Fibroblast of skin of back (primary cell): ENCODE data around the gene SYNDIG1L. TPM values are rescaled to one million over a fixed set of nuclear protein-coding genes. Genes with fewer than 3 reads are reported as not detected.
"Not testable (repeated sequence)": the region's sequence is repeated elsewhere in the genome, so short reads cannot be mapped to it uniquely, and the experiment has no call there.

ENCODE experiments used
- DNase-seq: peaks from one replicate; pipeline ENCODE4 v3.0.0-alpha.2; 2013
- polyA plus RNA-seq, 2 experiments: library from polyadenylated mRNA; unstranded; fragments of 120-200 nt; gene quantifications; one replicate each; pipeline ENCODE4 v1.2.1, GENCODE V29; 2013; ENCODE audit not compliant: insufficient read length in 2 of 2

Gene SYNDIG1L
- polyA plus RNA-seq (2013, experiment 1 of 2; ENCODE audit: insufficient read length) = not detected
- polyA plus RNA-seq (2013, experiment 2 of 2; ENCODE audit: insufficient read length) = not detected

DNA sequence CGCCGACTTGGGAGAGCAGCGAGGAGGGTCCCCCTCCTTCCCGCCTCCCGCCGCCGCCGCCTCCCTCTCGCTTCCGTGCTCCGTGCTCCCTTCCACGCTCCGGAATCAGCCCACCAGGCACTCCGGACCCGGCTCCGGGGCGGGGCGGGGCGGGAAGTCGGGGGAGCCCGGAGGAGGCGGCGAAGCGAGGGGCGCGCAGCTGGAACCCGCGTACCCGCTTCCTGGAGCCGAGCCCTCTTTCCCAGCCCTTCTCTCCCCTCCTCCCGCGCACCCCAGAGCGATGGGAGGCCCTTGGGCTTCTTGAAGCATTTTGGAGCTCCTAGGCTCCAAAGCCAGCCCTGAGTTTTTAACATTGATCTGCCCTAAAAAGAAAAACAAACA lies at the start of gene SYNDIG1L:
TSS of gene SYNDIG1L (minus strand) at position 9 of the 381 bp plus-strand sequence. CDS start 16,466 bp downstream, outside the sequence.
- DNase-seq = no peak

DNA sequence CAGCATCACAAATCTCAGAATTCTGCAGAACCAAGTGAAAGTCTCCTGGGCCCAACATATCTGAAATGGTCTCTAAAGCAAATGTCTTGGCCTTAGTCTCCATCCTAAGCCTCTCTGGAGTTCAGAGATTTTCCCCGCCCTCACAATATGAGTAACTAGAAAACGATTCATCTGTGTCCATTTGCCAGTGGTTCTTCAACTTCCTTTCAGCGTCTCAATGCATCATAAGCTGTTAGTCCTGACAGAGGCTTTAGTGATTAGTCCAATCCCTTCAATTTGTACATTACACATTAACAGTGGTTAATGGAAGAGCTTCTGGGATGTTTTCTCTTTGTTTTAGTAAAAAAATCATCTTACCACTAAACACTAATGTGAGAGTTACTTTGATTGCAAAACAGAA lies 49.7 kb upstream of the SYNDIG1L start:
- peak; percentile 62 for DNase-seq

DNA sequence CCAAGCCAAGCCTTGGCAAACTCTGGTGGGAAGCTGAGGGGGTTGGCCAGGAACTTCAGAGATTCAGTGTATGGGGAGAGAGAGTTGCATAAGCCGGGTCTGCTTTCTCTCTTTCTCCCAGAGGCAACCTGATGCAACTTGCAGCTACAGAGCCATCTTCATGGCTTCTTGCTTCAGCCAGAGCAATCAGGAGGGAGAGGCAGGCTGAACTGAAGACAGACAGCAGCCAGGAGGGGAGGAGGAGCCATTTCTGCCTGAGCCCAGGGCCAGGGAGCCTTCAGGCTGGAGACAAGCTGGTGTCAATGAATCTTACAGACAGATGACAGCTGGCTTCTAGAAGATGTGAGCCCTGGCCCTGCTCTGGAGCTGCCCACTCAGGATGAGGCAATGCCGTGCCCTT lies 48.4 kb upstream of the SYNDIG1L start:
- DNase-seq = no peak

DNA sequence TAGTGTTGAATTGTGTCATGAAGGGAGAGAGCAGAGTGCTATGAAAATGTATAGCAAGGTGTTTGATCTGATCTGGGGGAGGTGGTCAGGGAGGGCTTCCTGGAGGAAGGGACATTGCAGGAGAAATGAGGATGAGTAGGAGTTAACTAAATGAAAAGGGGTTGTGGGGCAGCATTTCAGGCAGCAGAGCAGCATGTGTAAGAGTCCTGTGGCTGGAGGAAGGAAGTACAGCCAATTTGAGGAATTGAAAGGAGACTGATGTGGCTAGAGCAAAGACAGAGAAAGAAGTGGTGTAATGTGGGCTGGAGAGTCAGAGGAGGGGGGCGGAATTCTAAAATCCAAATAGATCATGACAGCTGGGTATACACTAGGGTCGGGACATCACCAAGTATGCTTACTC lies 46.6 kb upstream of the SYNDIG1L start:
- DNase-seq = no peak

DNA sequence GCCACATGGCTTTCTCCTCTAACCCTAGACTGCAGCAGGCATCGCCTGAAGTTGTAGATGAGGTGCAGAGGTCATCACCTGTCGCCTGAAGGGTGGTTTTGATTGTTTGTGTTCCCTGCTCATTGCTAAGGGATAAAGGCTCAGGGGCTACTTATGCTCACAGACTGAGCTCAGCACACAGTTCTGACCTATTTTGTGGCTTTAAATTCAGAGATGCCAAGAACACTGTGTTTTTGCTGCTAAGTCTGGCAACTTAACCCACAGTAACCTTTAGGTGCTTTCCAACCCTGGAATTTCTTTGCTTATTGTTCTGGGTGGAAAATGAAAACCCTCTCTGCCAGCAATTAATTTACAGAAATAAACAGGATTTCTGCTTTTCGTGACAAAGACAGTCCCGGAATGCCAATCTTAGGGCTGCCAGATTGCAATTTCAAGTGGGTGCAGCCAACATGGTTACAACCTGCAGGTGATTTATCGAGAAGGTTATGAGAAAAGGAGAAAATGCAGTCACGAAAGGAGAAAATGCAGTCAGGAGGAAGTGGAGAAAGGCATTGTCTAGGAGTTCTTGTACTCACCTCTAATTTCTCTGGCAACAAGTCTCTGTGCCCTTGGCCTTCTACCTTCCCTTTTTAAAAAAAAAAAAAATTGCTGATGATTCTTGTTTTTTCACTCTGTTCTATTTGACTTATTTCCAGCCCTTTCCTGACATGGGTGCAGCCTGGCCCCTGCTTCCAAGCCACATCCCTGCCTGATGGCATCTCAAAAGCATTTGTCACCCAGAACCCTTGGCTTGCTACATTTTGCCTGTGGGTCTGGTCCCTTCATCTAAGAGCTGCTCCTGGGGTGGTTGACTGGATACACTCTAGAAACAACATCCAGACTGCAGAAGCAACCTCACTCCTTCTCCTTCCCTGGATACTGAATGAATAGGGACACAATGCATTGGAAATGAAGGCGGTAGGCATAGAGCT lies 43.8 kb upstream of the SYNDIG1L start:
- no peak for DNase-seq

DNA sequence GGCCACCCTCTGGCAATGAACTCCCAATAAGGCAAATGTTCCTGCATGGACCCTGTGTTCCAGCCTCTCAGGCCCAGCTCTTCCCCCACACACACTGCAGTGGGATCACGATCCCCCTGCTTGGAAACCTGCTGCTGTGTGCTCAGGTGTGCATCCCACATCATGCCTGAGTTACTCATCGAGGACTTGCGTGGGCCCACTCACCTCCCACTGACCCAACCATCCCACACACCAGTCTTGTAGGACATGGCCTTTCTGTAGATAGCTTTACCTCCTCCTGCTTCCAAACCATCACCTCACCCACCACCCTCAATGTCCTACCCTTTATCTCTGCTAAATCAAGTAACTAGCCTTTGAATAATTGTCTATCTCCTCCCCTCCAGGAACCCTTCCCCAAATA lies 42.5 kb upstream of the SYNDIG1L start:
- DNase-seq = no peak

DNA sequence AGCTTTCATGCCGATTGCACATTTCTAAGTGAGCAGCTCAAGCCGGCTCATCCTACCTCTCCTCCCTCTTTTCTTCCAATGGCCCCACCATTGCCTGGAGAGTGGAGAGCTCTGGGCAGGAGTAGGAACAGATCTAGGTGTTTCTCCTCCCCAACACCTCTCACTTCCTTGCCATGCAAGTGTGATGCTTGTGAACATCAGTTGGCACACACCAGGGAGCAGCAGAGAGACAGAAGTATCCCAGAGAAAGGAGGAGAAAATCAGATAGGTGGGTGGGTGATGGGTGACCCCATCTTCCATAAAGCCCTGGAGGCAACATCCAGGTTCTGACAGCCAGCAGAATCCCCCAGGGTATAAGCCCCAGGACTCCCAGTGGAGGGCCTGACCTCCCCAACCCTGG lies 39.3 kb upstream of the SYNDIG1L start:
- no peak for DNase-seq

DNA sequence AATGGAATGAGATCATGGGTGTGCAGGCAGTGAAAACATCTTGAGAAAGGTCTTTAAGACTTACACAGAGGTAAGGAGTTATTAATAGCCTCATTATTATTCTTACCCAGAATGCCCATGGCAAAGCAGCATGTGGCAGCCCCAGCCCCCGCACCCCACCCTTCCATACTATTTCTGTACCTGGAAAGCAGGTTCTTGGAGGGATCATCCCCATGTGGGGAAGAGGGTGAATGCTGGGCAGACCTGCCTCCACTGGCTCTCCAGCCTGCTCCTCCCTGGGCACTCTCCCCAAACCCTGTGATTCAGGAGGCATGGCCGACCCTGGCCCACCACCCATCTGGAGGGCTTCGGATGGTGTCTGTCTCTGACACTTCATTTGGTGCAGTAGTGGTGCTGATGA lies 38.8 kb upstream of the SYNDIG1L start:
- DNase-seq = no peak

DNA sequence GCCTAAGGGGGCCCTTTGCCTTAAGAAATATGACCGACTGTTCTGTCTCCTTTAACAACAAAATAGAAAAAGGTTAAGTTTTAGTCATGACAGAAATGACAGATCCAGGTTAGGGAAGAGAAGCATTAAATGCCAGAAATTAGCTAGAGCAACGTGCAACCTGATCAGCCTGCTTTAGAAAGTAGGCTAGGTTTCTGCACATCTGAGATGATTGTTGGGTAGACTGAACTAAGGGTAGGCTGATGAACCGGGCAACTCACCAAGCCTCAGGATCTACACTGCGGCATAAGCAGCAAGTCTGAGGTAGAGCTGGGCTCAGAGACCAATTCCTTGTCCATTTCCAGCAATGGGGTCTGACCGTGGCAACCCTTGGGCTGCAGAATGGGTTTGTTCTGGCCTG lies 37.7 kb upstream of the SYNDIG1L start:
- no peak for DNase-seq

DNA sequence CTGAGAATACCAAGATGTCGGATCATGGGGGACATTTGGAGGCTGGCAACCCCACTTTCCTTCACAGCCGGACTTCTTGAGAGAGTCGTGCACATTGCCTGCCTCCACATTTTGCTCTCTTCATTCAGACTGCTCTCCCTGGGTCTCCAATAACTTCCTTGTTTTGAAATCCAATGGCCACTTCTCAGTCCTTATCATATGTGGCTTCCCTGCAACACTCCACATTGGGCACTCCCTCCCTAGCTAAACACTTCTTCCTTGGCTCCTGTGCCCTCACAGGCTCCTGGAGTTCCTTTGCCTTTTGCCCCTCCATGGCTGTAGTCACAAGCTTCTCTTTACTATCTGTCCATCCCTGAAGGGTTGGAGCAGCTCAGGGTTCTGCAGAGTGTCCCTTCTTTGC lies 37.0 kb upstream of the SYNDIG1L start:
- DNase-seq = no peak

DNA sequence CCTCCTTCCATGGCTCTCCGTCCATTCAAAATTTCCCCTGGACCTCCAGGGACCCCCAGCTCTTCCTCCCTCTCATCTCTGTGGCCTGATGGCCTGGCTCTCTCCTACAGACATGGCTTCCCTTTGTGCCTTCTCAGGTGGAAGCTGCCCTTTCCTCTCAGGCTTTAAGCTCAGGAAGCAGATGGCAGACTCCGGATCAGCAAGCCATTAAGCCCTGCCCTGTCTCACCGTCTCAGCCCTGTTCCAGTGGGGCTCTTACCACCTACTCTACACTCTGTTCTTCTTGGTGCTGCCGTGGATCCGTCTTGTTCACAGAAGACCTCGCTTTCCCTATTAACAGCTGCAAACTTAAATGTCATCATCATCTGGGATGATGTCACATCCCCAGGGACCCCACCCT lies 34.0 kb upstream of the SYNDIG1L start:
- no peak for DNase-seq

DNA sequence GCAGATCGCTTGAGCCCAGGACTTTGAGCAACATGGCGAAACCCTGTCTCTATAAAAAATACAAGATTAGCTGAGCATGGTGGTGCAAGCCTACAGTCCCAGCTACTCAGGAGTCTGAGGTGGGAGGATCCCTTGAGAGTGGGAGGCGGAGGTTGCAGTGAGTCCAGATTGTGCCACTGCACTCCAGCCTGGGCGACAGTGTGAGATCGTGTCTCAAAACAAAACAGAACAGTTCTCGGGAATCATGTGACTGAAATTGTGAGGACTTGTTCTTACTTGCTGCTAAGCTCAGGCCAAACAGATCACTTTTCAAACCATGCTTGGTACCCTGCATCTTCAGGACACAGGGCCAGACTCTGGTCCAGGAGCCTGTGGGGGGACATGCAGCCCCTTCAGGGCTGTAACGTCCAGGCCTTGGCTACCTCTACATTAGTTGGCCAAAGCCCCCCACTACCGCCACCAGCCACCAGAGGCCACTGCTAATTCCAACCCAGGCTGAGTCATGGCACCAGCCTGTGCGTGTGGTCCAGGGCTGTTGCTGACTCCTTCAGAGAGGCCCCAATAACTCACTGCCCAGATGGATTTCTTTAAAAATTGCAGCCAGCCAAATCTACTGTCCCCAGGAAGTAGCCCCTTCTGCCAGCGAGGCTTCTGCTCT lies 33.4 kb upstream of the SYNDIG1L start:
- DNase-seq = peak; percentile 62

DNA sequence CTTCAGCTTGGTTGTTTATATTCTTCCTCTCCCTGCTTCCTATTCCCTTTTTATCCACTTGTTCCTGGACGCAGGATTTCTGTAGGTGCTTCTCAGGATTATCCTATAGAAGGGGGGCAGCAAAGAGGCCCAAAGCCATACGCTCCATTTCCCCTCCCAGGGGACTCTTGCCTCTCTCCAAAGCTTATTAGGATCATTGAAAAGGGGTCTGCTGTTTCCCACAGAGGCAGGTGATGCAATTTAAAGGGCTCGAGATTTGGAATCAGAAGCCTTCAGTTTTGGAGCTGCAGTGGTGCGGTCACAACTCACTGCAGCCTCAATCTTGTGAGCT lies 31.5 kb upstream of the SYNDIG1L start:
- DNase-seq = no peak

DNA sequence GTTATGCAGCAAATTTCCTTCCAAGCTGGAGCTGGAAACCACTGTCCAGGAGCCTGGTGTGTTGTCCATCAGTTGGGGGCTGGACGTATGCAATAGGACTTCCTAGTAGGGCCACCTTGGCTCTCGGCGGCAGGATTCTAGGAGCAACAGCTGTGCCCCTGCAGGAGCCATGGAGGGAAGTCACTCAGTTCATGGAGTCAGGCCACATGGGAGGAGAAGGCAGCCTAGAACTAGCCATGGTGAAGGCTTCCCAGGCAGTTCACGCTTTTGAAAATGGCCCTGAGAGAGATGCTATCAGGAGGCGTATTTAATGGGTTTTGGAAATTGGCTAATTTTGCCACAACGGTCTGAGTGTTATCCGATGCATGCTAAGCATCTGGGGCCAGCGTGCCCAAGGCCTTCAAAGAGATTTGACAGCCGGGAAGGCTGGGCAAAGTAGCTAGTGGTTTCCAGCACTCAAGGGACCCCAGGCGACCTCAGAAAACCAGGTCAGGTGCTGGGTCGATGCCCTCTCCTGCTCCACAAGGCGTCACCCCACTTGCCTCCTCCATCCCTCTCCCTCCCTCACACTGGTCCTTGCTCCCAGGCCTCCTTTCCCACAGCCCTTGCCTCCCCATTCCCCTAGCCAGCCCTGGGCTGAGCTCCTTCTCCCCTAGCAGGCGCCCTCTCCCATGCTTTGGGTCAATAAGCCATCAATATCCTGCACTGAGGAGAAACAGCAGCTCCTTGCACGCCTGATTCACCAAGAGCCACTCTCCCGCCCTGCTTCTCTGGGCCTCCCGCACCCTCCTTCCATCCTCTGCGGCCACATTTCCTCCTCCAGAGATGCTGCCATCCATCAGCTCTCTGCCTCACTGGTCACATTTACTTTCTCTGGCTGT lies 30.9 kb upstream of the SYNDIG1L start:
- DNase-seq = no peak

DNA sequence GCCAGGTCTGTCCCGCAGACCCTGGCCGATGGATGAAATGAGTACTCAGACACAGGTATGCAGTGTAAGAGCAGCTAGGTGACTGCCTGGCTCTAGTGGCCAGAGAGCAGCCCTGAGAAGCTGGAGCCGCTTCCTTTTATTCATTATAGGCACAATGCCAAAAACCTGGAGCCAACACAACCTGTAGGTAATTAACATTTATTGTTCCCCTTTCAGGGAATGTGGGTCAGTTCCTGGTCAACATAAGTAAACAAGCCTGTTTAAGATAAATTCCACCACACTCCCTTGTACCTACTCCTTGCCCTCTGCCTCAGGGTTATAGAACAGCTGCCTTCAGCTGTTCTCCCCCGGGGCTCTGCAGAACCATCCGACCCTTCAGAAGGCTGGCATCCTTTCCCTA lies 28.4 kb upstream of the SYNDIG1L start:
- not testable (repeated sequence) for DNase-seq

DNA sequence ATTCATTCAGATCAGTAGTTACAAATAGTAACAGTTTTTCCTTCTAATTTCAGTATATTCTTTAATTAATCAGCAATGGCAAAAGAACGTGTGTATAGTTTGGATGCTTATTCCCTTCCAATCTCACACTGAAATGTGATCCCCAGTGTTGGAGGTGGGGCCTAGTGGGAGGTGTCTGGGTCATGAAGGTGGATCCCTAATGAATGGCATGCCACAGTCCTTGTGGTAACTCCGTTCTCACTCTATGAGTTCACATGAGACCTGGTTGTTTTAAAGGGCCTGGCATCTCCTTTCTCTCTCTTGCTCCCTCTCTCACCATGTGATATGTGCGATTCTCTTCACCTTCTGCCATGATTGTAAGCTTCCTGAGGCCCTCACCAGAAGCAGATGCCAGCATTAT lies 18.9 kb upstream of the SYNDIG1L start:
- no peak for DNase-seq

DNA sequence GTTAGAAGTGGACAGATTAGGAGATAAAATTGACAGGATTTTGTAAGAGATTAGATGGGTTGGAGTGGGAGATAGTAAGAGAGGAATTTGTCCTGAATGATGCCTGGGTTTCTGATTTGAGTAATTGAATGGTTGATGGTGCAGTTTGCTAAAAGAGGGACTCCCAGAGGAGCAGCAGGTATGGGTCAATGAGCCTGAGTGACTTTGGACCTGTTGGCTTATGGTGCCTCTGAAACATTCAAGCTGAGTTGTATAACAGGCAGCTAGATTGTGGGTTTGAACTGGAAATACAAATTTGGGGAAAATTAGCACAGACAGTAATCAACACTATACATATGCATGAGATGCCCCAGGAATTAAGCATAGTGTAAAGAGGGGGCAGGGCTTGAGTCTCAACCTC lies 16.7 kb upstream of the SYNDIG1L start:
- no peak for DNase-seq

DNA sequence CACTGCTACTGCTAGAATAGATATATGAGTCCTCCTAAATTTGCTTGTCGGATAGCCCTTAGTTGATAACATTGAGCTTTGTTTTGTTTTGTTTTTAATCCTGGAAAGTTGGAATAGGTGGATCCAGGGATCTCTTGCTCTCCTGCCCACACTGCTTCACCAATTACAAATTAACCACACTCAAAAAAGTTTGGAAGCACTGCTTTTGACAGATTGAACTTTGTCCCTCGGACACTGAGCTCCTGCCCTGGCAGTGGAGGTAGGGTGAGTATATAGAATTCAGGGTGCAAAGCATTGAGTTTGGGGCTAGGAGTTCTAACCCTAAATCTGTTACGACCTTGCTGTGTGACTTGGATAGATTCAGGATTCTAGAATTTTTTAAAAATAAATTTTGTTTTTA lies 15.1 kb upstream of the SYNDIG1L start:
- no peak for DNase-seq

DNA sequence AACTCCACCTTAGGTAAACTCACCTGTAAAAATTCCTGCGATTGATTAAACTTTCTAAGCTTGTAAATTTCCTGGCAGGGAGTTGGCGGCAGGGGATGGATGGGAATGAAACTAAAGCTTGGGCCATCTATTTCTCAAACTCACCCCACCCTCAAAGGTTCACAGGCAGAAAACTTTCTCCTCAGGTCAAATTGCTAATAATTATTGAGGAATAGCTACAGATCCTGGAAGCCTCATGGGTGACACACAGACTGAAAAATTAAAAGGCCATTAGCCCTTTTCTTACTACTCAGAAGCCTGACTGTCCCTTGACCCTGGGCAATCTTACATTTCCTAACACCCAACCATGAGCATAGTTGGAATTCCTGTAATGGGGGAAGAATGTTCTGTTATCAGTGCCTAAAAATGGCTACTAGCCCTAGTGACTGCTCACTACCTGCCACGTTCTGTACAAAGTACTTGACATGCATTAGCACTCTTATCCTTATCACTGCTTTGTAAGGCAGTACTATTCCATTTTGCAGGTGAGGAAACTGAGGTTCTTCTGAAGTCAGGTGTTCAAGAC lies 12.4 kb upstream of the SYNDIG1L start:
- DNase-seq = no peak

DNA sequence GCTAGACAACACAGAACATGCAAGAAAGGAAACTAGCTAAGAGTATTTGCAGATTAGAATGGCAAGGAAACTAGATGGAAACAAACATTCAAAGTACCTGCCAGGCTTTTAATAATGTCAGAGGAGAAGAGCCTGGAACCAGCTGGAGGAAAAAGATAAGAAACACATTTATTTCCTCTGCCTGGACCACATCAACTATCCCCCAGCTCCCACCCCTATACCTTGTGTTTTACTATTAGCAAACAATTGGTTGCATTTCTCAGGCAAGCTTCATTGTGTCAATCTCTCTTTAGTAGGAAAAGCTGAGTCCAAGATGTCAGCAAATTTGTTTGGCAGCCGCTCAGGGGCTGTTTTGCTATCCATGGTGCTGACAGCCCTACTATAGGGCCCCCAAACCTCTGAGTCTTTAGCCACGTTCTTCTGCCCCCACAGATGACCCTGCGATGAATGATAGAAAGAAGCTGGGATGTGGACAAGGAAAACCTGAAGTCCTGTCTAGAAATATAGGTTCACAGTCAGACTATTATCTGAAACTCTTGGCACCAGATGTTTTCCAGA lies 11.6 kb upstream of the SYNDIG1L start:
- peak; percentile 11 for DNase-seq

DNA sequence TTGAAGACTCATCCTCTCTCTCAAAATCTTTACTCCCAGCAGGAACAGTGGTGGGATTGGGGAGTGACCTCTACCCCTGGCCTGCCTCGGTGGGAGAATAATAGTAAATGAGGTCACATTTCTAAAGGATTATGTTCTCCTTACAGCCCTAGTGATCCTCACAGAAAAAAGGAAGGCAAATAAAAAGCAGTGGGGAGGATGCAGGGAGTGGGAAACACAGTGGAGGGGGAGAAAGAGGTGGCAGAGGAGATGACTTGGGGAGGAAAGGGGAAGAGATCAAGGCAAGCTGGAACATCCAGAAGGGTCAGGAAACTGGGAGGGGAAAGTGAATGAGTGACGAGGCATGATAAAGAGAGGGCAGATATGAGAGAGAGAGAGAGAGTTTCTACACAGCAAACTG lies 8.3 kb upstream of the SYNDIG1L start:
- no peak for DNase-seq

DNA sequence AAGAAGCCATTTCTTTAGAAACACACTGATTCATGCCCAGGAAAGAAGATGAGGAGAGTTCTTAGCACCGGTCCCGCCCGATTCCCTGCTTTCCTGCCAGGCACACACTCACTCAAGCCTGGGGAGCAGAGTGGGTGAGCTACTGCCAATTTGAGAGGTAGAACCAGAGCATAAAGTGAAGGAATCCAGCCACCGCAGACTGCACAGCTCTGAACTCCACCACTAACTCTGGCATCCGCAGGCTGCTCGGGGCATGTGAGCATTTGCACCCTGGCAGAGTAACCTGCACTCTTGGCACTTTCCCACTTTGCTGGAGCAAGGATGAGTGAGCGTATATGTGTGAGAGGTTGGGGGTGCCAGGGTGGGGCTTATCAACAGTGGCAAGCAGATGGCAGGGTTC lies 4.0 kb upstream of the SYNDIG1L start:
- DNase-seq = no peak
